CD14-positive monocyte (primary cell): ENCODE measurements around the gene SEMA3D. TPM values are rescaled to one million over a fixed set of nuclear protein-coding genes. Genes with fewer than 3 reads are reported as not detected.

ENCODE experiments used
- DNase-seq, 3 donors: peaks; one replicate each; pipeline ENCODE4 v3.0.0-alpha.2; 2011 to 2022
- H2AFZ ChIP-seq: 2 replicates; pipeline ENCODE4 v1.6.0; 2012; ENCODE audit warnings: mild to moderate bottlenecking, low read depth, low read length, inconsistent platforms; ENCODE audit not compliant: insufficient read depth, poor library complexity, severe bottlenecking
- H3K27ac ChIP-seq, 2 donors: 1 replicate in 1 of 2; 2 replicates in 1 of 2; pipeline ENCODE4 v1.5.1; 2012 to 2013; ENCODE audit warnings: low read length in 2 of 2, control low read depth in 1 of 2, inconsistent platforms in 1 of 2, low read depth in 1 of 2, mild to moderate bottlenecking in 1 of 2
- H3K27me3 ChIP-seq, 2 donors: one replicate each; pipeline versions ENCODE4 v1.6.0 to v1.6.1; 2011 to 2013; ENCODE audit warnings: low read length in 2 of 2; ENCODE audit not compliant: control insufficient read depth in 2 of 2, insufficient read depth in 2 of 2
- H3K36me3 ChIP-seq, 2 donors: replicated peaks in 1 of 2; 1 replicate in 1 of 2; 2 replicates in 1 of 2; pipeline versions ENCODE4 v1.5.1 to v1.6.1; 2012 to 2013; ENCODE audit warnings: low read length in 2 of 2, control low read depth in 1 of 2, inconsistent platforms in 1 of 2, mild to moderate bottlenecking in 1 of 2; ENCODE audit not compliant: insufficient read depth in 2 of 2, control insufficient read depth in 1 of 2
- H3K4me1 ChIP-seq, 2 donors: 1 replicate in 1 of 2; 2 replicates in 1 of 2; pipeline versions ENCODE4 v1.5.1 to v1.6.1; 2012 to 2013; ENCODE audit warnings: low read length in 2 of 2, control low read depth in 1 of 2, inconsistent platforms in 1 of 2, mild to moderate bottlenecking in 1 of 2, moderate library complexity in 1 of 2; ENCODE audit not compliant: insufficient read depth in 2 of 2, control insufficient read depth in 1 of 2
- H3K4me2 ChIP-seq: replicated peaks from 2 replicates; pipeline ENCODE3; 2012; ENCODE audit warnings: low read length, moderate library complexity, mild to moderate bottlenecking; ENCODE audit not compliant: poor library complexity, severe bottlenecking; ENCODE audit errors: extremely low read depth
- H3K4me3 ChIP-seq, 3 experiments: fragments of 200-600 bp in 1 of 3; sonication (generic) in 1 of 3; replicated peaks in 1 of 3; 1 replicate in 2 of 3; 2 replicates in 1 of 3; pipeline ENCODE4 v1.5.1; 2011 to 2013; ENCODE audit warnings: low read length in 3 of 3, mild to moderate bottlenecking in 3 of 3, control low read depth in 2 of 3, low read depth in 2 of 3, inconsistent platforms in 1 of 3, moderate library complexity in 1 of 3
- H3K79me2 ChIP-seq: 2 replicates; pipeline ENCODE4 v1.6.0; 2012; ENCODE audit warnings: mild to moderate bottlenecking, control low read depth, inconsistent platforms, low read length, moderate library complexity; ENCODE audit not compliant: insufficient read depth
- H3K9ac ChIP-seq: 2 replicates; pipeline ENCODE4 v1.6.0; 2017; ENCODE audit warnings: low read length, mild to moderate bottlenecking; ENCODE audit not compliant: insufficient read depth, poor library complexity, severe bottlenecking
- H3K9me3 ChIP-seq, 2 donors: replicated peaks in 1 of 2; 1 replicate in 1 of 2; 2 replicates in 1 of 2; pipeline versions ENCODE4 v1.5.1 to v1.6.1; 2012 to 2013; ENCODE audit warnings: low read length in 2 of 2, control low read depth in 1 of 2; ENCODE audit not compliant: control insufficient read depth in 1 of 2, insufficient read depth in 1 of 2
- H4K20me1 ChIP-seq: 2 replicates; pipeline ENCODE4 v1.6.0; 2012; ENCODE audit warnings: mild to moderate bottlenecking, low read length, control low read depth, moderate library complexity; ENCODE audit not compliant: insufficient read depth
- H3K27ac Mint-ChIP-seq, 7 donors: one replicate each; pipeline ENCODE4 v1.8.0; 2020; ENCODE audit warnings: mild to moderate bottlenecking in 7 of 7, mixed read lengths in 7 of 7, moderate library complexity in 6 of 7, inconsistent platforms in 2 of 7
- H3K27me3 Mint-ChIP-seq, 3 donors: one replicate each; pipeline ENCODE4 v1.8.0; 2021 to 2022; ENCODE audit warnings: low read depth in 3 of 3, mild to moderate bottlenecking in 3 of 3, mixed read lengths in 3 of 3, moderate library complexity in 3 of 3, inconsistent platforms in 1 of 3
- H3K36me3 Mint-ChIP-seq, 2 donors: one replicate each; pipeline ENCODE4 v1.8.0; 2020; ENCODE audit warnings: mixed read lengths in 2 of 2, inconsistent platforms in 1 of 2, mild to moderate bottlenecking in 1 of 2
- H3K4me1 Mint-ChIP-seq: one replicate; pipeline ENCODE4 v1.8.0; 2020; ENCODE audit warnings: mild to moderate bottlenecking, mixed read lengths
- H3K4me3 Mint-ChIP-seq, 2 donors: one replicate each; pipeline ENCODE4 v1.8.0; 2020; ENCODE audit warnings: mild to moderate bottlenecking in 2 of 2, mixed read lengths in 2 of 2, moderate library complexity in 1 of 2
- H3K9me3 Mint-ChIP-seq, 7 donors: one replicate each; pipeline ENCODE4 v1.8.0; 2020 to 2022; ENCODE audit warnings: mixed read lengths in 7 of 7, mild to moderate bottlenecking in 6 of 7, moderate library complexity in 6 of 7, inconsistent platforms in 2 of 7
- CTCF ChIP-seq: fragments of 200-600 bp; IDR thresholded peaks from one replicate; pipeline ENCODE4 v1.8.0; 2022; ENCODE audit warnings: antibody characterized with exemption, mild to moderate bottlenecking
- WGBS: methylation state at CpG from one replicate; pipeline ENCODE4 v1.1.5; 2013; ENCODE audit warnings: missing lambda C conversion rate; ENCODE audit not compliant: insufficient coverage; 5-methylcytosine and 5-hydroxymethylcytosine counted together
- intact Hi-C, 2 donors: fragments of 100-400 bp; cut with micrococcal nuclease; formaldehyde crosslinking; loops; one replicate each; pipeline versions ENCODE4 v1.15.0 to v1.15.1; 2023
- polyA plus RNA-seq, 3 donors: library from polyadenylated mRNA; depleted of rRNA in 1 of 3; unstranded in 2 of 3; stranded (reverse) in 1 of 3; fragments of 300-500 nt in 2 of 3; fragments of >200 nt in 1 of 3; fragmentation: Illumina TruSeq in 2 of 3; gene quantifications; 1 replicate in 2 of 3; 2 replicates in 1 of 3; pipeline ENCODE4 v1.2.3, GENCODE V29; 2012 to 2021

Gene SEMA3D
- polyA plus RNA-seq, 3 donors = not detected

GRCh38 chr7:85232068-85232467, 45.2 kb upstream of the SEMA3D start:
- Histone ChIP-seq H3K4me2 (no peak overlapping the region), H3K4me3 (no peak overlapping the region), H3K9ac (no peak overlapping the region), H3K9me3 (no peaks in the 10 kb centered on the region), H3K36me3 (no peaks in the 10 kb centered on the region), H4K20me1 (no peaks in the 10 kb centered on the region), H2AFZ (no peak overlapping the region), H3K79me2 (no peaks in the 10 kb centered on the region), H3K27me3 (no peaks in the 10 kb centered on the region), H3K27ac (no peak overlapping the region), H3K4me1 (no peaks in the 10 kb centered on the region)
- no peak overlapping the region for H3K4me3 Mint-ChIP-seq
- peaks cover 0 to 4% (median 2%) of the 10 kb centered on the region in 7 donors for H3K9me3 Mint-ChIP-seq
- no peak for DNase-seq
- no peak for TF ChIP-seq CTCF
- no peaks in the 10 kb centered on the region for H3K27me3 Mint-ChIP-seq
- intact Hi-C loops = no loop called here
- H3K4me1 Mint-ChIP-seq = no peaks in the 10 kb centered on the region
- WGBS = 100% methylated on average over 1 of the region's 2 CpGs
- H3K27ac Mint-ChIP-seq = no peak overlapping the region
- H3K36me3 Mint-ChIP-seq = no peaks in the 10 kb centered on the region

GRCh38 chr7:85230623-85231022, 43.8 kb upstream of the SEMA3D start:
- Histone ChIP-seq H3K4me2 (no peak overlapping the region), H3K4me1 (no peaks in the 10 kb centered on the region), H4K20me1 (no peaks in the 10 kb centered on the region), H3K9me3 (no peaks in the 10 kb centered on the region), H3K36me3 (no peaks in the 10 kb centered on the region), H3K9ac (no peak overlapping the region), H3K27ac (no peak overlapping the region), H3K79me2 (no peaks in the 10 kb centered on the region), H3K27me3 (no peaks in the 10 kb centered on the region), H2AFZ (no peak overlapping the region), H3K4me3 (no peak overlapping the region)
- Mint-ChIP-seq H3K36me3 (no peaks in the 10 kb centered on the region), H3K4me1 (no peaks in the 10 kb centered on the region), H3K27me3 (no peaks in the 10 kb centered on the region), H3K4me3 (no peak overlapping the region), H3K27ac (no peak overlapping the region), H3K9me3 (peaks cover 0 to 4% (median 2%) of the 10 kb centered on the region in 7 donors)
- WGBS = 18% methylated on average over 3 of the region's 3 CpGs
- intact Hi-C loops = no loop called here
- TF ChIP-seq CTCF = no peak
- no peak for DNase-seq
